Hippocampal formation (tissue), 2 donors: Measurements from ENCODE around the gene IL2.

Experiments used
- DNase-seq, 2 donors: peaks; one replicate each; lab custom pipeline; 2025; lab: John Stamatoyannopoulos, UW

The IL2 gene

DNA sequence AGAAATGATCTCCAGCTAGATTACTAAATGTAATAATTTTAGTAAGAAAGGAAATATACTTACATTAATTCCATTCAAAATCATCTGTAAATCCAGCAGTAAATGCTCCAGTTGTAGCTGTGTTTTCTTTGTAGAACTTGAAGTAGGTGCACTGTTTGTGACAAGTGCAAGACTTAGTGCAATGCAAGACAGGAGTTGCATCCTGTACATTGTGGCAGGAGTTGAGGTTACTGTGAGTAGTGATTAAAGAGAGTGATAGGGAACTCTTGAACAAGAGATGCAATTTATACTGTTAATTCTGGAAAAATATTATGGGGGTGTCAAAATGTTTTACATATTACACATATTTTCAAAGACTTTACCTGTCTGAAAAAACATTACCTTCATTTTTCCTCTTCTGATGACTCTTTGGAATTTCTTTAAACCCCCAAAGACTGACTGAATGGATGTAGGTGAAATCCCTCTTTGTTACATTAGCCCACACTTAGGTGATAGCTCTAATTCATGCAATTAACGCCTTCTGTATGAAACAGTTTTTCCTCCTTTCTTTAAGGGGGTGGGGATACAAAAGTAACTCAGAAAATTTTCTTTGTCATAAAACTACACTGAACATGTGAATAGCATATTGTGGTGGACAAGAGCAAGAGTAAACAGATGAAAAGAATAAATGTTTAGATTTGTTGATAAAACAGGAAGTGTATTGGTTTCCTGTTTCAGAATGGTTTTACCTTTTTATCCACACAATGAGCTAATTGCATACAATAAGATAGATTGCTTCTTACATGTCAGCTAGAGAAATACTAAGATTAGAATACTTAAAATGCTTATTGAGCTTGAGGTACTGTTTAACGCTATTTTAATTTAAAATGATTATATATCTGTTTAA, at the start of gene IL2:
TSS of gene IL2 (minus strand) at position 495 of the 886 bp plus-strand sequence. CDS start at position 210, 285 bp downstream.
- DNase-seq = no peak

DNA sequence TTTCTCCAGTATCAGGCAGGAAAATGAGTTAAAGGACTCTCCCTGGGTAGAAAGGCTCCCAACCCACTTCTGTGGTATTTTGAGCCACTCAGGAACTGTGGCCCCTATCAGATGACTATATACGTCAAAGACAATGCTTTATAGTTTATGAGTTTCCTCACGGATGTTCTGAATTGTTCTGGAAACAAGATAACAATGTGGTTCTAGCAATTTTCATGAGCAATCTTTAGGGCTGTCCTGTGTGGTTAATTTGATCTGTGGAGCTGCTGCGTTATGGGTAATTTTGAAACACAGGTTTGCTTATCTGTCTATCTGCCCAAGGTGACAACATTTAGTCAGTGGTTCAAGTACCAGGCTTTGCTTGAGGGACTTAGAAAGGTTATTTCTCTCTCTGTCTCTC, 46.7 kb upstream of the IL2 start:
- no peak for DNase-seq

GRCh38 chr4:122500852-122501501, 44.5 kb upstream of the IL2 start:
- no peak for DNase-seq

DNA sequence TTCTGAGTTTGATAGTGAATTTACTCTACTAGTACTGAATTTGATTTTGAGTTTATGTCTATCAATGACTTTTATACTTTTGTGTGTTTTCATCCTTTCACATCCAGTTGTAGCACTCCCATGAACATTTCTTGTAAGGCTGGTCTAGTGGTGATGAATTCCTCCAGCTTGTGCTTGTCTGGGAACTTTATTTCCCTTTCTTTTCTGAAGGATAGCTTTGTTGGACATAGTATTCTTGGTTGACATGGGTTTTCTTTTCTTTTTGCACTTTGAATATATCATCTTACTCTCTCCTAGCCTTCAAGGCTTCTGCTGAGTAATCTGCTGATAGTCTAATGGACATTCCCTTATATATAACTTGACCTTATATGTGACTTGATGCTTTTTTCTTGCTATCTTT, 32.5 kb upstream of the IL2 start:
- DNase-seq = no peak

- no peak for DNase-seq
These were observed 27.0 kb upstream of the IL2 start for GRCh38 chr4:122483481-122483880.

DNA sequence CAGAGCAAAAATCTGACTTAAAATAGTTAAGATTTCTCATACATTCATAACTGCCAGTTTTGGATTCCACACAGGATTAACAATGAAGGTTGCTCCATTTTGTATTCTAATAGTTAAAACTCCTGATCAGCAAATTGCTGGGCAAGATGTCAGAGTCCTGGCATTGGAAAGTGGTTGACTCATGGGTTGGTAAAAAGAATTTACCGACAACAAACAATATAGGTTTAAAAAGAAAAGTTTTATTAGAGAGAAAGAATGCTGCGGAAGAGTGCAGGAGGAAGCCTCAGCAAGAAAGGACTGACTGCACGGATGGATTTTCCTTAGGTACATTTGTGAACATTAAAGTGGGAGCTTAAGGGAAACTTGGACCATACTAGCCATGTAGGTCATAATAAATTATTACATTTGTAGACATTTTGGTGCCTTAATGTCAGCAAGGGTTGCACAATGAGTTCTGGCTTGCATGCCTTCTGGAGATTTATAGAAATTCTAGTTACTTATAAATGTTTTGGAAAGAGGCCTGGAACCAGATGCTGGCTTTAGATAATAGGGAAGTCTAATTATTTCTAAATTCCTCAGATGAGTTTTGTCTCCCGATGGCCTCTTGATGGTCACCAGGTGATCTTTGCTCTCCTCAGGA, 25.4 kb upstream of the IL2 start:
- DNase-seq = no peak

GRCh38 chr4:122480655-122481487, 24.3 kb upstream of the IL2 start:
- DNase-seq = no peak

DNA sequence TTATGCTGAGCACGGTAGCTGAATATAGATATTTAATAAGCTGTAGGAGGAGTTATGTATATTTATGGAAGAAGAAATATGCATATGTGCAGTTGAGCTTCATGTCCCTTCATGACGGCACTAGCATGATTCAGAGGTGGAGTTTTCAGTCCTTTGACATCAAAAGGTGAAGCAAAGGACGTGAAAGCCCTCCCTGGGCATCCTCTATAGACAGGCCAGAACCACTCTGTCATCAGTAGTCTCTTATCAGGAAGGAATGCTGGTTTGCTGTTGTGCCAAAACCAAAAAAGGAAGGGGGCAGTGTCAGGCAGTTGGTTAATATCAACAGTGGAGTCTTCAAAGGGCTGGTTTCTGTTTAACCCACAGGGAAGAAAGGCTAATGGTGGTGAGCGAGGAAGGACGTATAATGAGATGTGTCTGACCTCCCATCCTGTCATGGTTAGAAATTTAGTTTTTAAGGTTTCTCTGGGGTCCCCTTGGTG, 23.5 kb upstream of the IL2 start:
- no peak for DNase-seq

GRCh38 chr4:122476745-122477144, 20.2 kb upstream of the IL2 start:
- no peak for DNase-seq

GRCh38 chr4:122476126-122476525, 19.6 kb upstream of the IL2 start:
- no peak for DNase-seq

DNA sequence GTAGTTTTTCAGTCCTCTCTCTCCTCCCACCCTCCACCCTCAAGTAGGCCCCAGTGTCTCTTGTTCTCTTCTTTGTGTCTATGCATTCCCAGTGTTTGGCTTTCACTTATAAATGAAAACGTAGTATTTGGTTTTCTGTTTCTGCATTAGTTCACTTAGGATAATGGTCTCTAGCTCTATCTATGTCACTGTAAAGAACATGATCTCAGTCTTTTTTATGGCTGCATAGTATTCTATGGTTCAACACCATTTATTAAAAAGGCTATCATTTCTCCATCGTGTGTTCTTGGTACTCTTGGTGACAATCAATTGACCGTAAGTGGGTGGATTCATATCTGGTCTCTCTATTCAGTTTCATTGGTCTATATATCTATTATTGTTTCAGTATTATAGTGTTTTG, 18.7 kb upstream of the IL2 start:
- no peak for DNase-seq

DNA sequence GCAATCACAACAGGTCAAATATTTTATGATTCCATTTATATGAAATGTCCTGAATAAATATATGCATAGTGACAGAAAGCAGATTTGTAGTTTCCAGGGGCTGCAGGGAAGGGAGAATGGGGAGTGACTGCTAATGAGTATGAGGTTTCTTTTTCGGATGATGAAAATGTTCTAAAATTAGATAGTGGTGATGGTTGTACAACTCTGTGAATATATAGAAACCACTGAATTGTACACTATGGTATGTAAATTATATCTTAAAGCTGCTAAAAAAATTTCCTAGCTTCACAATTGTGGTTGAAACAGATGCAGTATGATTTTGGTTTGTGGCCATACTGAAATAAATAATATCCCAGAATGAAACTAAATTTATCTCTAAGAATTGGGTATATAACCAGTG, 12.9 kb upstream of the IL2 start:
- no peak for DNase-seq

DNA sequence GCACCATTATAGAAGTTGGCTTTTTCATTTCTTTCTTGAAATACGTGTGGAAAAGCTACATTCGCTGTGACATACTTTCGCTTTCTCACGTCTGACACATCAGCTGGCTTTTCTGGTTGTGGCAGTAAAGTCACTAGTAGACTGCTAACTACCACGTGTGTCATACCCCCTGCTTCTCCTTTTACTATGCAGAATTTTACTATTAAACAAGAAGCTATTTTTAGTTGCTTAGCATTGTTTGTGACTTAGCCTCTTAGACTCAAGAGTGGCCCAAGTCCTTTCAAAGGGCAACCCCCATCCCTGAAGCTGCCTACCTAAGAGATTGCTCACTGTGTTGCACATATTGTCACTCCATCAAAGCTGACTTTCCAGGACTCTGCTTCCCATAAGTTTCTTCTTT, 2.1 kb upstream of the IL2 start:
- DNase-seq = no peak

GRCh38 chr4:122453384-122453995, 3.0 kb downstream of the IL2 start:
- DNase-seq = no peak

DNA sequence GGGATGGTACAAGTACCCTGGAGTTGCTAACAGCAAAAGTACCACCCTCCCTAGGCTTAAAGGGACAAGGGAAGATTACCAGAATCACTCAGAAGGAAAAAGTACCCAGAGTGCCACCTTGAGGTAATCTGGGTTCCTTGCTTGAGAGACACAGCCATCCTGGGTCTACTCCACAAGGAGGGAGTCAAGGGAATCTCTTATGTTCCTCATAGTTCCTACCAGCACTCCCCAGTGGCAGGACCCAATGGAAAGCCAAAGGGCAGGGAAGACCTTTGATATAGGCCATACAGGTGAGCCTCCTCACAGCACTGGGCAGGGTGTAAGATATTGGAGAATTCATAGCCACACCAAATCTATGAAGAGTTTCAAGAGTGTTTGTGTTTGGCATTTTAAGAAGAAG, 5.7 kb downstream of the IL2 start:
- DNase-seq = no peak

DNA sequence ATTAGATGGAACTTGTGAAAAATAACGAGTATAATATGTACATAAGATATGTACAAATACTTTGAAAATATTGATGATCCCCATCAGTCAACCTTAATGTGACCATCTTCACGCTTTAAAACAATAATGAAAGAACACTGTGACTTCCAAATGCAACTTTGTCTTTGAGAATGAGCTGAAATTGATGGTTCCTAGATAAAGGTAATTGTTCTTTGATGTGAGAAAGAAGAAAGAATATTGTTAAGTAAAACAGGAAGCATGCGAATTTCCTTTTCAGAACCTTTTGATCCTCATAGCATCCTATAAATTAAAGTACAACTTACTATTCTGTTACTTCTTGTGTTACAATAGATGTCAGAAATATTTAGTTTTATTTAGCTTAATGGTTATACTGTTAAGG, 22.2 kb downstream of the IL2 start:
- DNase-seq = no peak

DNA sequence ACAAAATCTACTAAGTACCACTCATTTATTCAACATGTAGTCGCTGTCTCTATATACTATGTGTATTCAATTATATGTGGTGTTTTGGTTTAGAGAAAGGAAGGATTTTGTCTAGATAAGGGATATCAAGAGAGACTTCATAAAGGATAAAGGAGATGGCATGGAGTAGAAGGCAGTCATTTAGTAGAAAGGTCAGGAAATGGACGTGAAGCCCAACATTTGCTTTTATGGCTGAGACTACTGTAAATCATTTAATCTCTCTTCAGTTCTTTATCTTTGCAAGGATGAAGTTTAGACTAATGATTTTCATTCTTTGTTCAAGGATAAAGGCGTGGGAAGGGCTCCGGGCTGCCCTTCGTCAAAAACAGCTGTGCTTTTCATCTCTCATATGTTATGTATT, 25.2 kb downstream of the IL2 start:
- DNase-seq = no peak

DNA sequence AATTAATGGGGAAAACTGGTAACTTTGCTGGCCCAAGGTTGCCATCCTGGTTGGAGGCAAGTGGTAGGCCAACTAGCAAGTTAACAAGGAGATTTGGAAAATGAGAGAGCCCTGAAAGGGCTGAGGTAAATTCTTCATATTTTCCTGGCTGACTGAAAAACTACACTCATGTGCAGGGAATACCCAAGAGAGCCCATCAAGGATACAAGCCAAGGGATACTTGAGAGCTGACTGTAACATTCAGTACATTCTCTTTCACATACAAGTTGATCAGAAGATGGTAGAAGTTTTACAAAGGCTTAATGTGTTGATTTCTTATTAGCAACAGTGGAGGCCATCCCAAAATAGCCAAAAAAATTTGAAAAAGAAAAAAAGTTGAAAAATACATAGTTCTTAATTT, 33.3 kb downstream of the IL2 start:
- no peak for DNase-seq

GRCh38 chr4:122412547-122412946, 44.0 kb downstream of the IL2 start:
- no peak for DNase-seq

DNA sequence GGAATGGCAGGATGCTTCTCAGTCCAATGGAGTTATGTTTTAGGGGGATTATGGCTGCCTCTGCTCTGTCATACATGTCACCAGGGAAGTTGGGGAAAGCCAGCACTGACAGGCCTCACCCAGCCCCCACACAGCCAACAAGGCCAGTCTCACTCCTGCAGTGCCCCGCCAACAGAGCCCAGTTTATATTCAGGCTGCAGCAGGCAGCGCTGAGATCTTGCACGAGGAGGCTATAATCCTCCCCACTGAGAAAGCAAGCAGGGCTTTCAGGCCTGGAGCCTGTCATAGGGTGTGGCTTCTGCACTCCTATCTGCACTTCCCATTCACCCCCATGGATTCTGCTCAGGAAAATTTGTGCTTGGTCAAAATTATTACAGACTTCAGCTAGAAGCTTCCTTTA, 52.7 kb downstream of the IL2 start:
- no peak for DNase-seq
